ENCODE data around the gene NKAPD1. TPM values are rescaled to one million over a fixed set of nuclear protein-coding genes. Genes with fewer than 3 reads are reported as not detected.
A peak's percentile ranks its signal among the peaks of the same experiment; 100 is the strongest.

Gene NKAPD1
- total and polyA plus RNA-seq, 9 of the 15 experiments (the other 6 are each of a cell fraction or from before 2014, with no cell fraction given): 14.1 to 73.5 (median 29.3) TPM

- DNase-seq (ENCODE audit: extremely low read depth in 1 of 4, low spot score in 3 of 4): no peak
- H3K4me2 ChIP-seq (ENCODE audit: insufficient read depth, low read length): no peak overlapping the region
- H3K9me1 ChIP-seq (ENCODE audit: control insufficient read depth, insufficient read depth, low read length): no peaks in the 10 kb centered on the region
- intact Hi-C loops (cut with micrococcal nuclease) (no loop called here), in situ Hi-C loops (cut with MboI) (no loop called here)
- H3K9me3 ChIP-seq (replicated peaks; ENCODE audit: control insufficient read depth, insufficient read depth, low read depth, low read length): no peaks in the 10 kb centered on the region
- H3K4me3 ChIP-seq: no peak overlapping the region
- H4K20me1 ChIP-seq (replicated peaks; ENCODE audit: control insufficient read depth, insufficient read depth, low read length): peaks cover 5% of the 10 kb centered on the region; the same call in 1 of the 2 replicates
- ChIA-PET CTCF (ENCODE audit: low intra/inter-chr PET ratio) (interaction anchor here (0.6 kb wide), 1 partner anchor 180 kb away, joined by 3 read pairs; no protein-coding TSS in a partner anchor), POLR2A (interaction anchor here (1.3 kb wide), 1 partner anchor 9 kb away, joined by 3 read pairs; no protein-coding TSS in a partner anchor)
- FAIRE-seq: no peak
- WGBS (ENCODE audit: insufficient coverage, low coverage, missing lambda C conversion rate): 34% methylated on average over 2 of the region's 2 CpGs
- peaks cover 13% of the 10 kb centered on the region for H3K36me3 ChIP-seq (ENCODE audit: control insufficient read depth, insufficient read depth, low read length)
- no peaks in the 10 kb centered on the region for H3K79me2 ChIP-seq (ENCODE audit: control insufficient read depth, insufficient read depth, low read length)
- H3K27ac ChIP-seq (ENCODE audit: extremely low read depth, low read depth, low read length): no peak overlapping the region
- peaks cover 12 to 14% of the 10 kb centered on the region in 2 experiments; a peak in 4 of 5 replicates for H3K4me1 ChIP-seq (replicated peaks in 1 of 2; ENCODE audit: control insufficient read depth in 2 of 2, insufficient read depth in 2 of 2, low read length in 2 of 2)
- BruUV-seq (replicated peaks): no TSS peak
- no peak overlapping the region for H3K9ac ChIP-seq (ENCODE audit: insufficient read depth in 1 of 2, low read depth in 2 of 2, low read length in 2 of 2)
- H2AFZ ChIP-seq (ENCODE audit: low read depth, low read length): no peak overlapping the region
- no peak for ATAC-seq
- no peaks in the 10 kb centered on the region for H3K27me3 ChIP-seq (ENCODE audit: control insufficient read depth in 2 of 2, insufficient read depth in 2 of 2, low read length in 2 of 2)
- TF ChIP-seq THRA (IDR thresholded peaks at IDR 0.05) (no peak), ZFP30 (CRISPR knock-in tag; IDR thresholded peaks at IDR 0.05; ENCODE audit: borderline replicate concordance) (no peak), SMARCA5 (IDR thresholded peaks at IDR 0.05) (no peak), ZNF217 (CRISPR knock-in tag; IDR thresholded peaks at IDR 0.05) (no peak), NFRKB (IDR thresholded peaks at IDR 0.05; ENCODE audit: low read depth) (no peak), ADNP (tag; IDR thresholded peaks at IDR 0.05) (no peak), ZBTB7A (IDR thresholded peaks at IDR 0.05; ENCODE audit: borderline replicate concordance, control insufficient read depth, low read depth, low read length) (no peak), E2F4 (CRISPR knock-in tag; IDR thresholded peaks at IDR 0.05; ENCODE audit: low read depth) (no peak), ZNF584 (CRISPR knock-in tag; IDR thresholded peaks at IDR 0.05; ENCODE audit: low read depth) (no peak), BRF2 (IDR thresholded peaks at IDR 0.05; ENCODE audit: borderline replicate concordance, insufficient read depth, insufficient read length) (no peak), ZNF316 (IDR thresholded peaks at IDR 0.05) (peak; percentile 55), RBM17 (IDR thresholded peaks at IDR 0.05; ENCODE audit: borderline replicate concordance, low read depth, low read length) (no peak), EWSR1 (IDR thresholded peaks at IDR 0.05; ENCODE audit: borderline replicate concordance, low read depth, partially characterized antibody) (no peak), C11orf30 (IDR thresholded peaks at IDR 0.05; ENCODE audit: low read depth) (peak; percentile 17; the same call in 1 of the 2 replicates), MTA3 (IDR thresholded peaks at IDR 0.05; ENCODE audit: borderline replicate concordance) (no peak), PML (IDR thresholded peaks at IDR 0.05; ENCODE audit: low read length) (no peak)
- TF ChIP-seq, protein P1, sequence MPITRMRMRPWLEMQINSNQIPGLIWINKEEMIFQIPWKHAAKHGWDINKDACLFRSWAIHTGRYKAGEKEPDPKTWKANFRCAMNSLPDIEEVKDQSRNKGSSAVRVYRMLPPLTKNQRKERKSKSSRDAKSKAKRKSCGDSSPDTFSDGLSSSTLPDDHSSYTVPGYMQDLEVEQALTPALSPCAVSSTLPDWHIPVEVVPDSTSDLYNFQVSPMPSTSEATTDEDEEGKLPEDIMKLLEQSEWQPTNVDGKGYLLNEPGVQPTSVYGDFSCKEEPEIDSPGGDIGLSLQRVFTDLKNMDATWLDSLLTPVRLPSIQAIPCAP (CRISPR knock-in tag; IDR thresholded peaks at IDR 0.05; ENCODE audit: borderline replicate concordance): no peak
These were observed 26.4 kb downstream of the NKAPD1 start for GRCh38 chr11:112100462-112100861.
